DOHH2 (cell line): ENCODE measurements around the gene IGSF9.

Source experiments
- CTCF ChIP-seq: fragments of 200-600 bp; sonication (generic); IDR thresholded peaks from one replicate; pipeline ENCODE4 v1.5.1; 2014; ENCODE audit warnings: antibody characterized with exemption, mild to moderate bottlenecking, low read depth, low read length; ENCODE audit not compliant: poor library complexity, severe bottlenecking
- EZH2phosphoT487 ChIP-seq: fragments of 200-600 bp; sonication (generic); IDR thresholded peaks from 2 replicates; pipeline ENCODE4 v1.6.1; 2017; ENCODE audit warnings: borderline replicate concordance, mild to moderate bottlenecking, antibody characterized with exemption, low read length, moderate library complexity, mixed read lengths

- no peak for TF ChIP-seq CTCF
- no peak for TF ChIP-seq EZH2phosphoT487
These were observed 28.0 kb upstream of the IGSF9 start for GRCh38 chr1:159973350-159973940.
